Endodermal cell (in vitro differentiated cells): Measurements from ENCODE around the gene FILIP1L. TPM values are rescaled to one million over a fixed set of nuclear protein-coding genes. Genes with fewer than 3 reads are reported as not detected.

Experiments used
- DNase-seq: peaks from one replicate; pipeline ENCODE4 v3.0.0-alpha.2; 2017
- H3K27ac ChIP-seq: 2 replicates; pipeline ENCODE4 v1.5.1; 2013; ENCODE audit warnings: mild to moderate bottlenecking, low read depth, low read length, moderate library complexity
- H3K27me3 ChIP-seq: 2 replicates; pipeline ENCODE4 v1.6.1; 2013; ENCODE audit warnings: mild to moderate bottlenecking, low read length, moderate library complexity; ENCODE audit not compliant: insufficient read depth, control insufficient read depth, poor library complexity, severe bottlenecking
- H3K36me3 ChIP-seq: 2 replicates; pipeline ENCODE4 v1.7.0; 2013; ENCODE audit warnings: mild to moderate bottlenecking, low read length, moderate library complexity; ENCODE audit not compliant: control insufficient read depth, insufficient read depth
- H3K4me1 ChIP-seq: one replicate; pipeline ENCODE4 v1.7.0; 2013; ENCODE audit warnings: low read length; ENCODE audit not compliant: control insufficient read depth, insufficient read depth
- H3K4me3 ChIP-seq: 2 replicates; pipeline ENCODE4 v1.5.1; 2013; ENCODE audit warnings: mild to moderate bottlenecking, low read length, moderate library complexity
- H3K9ac ChIP-seq: 2 replicates; pipeline ENCODE4 v1.6.1; 2013; ENCODE audit warnings: mild to moderate bottlenecking, low read length, moderate library complexity; ENCODE audit not compliant: poor library complexity, severe bottlenecking; ENCODE audit errors: extremely low read depth
- H3K9me3 ChIP-seq: 2 replicates; pipeline ENCODE4 v1.6.1; 2013; ENCODE audit warnings: mild to moderate bottlenecking, low read length, moderate library complexity; ENCODE audit not compliant: control insufficient read depth
- H3K27ac Mint-ChIP-seq: 2 replicates; pipeline ENCODE4 v1.8.0; 2020; ENCODE audit warnings: mixed read lengths
- H3K27me3 Mint-ChIP-seq: 2 replicates; pipeline ENCODE4 v1.8.0; 2021; ENCODE audit warnings: mild to moderate bottlenecking, mixed read lengths; ENCODE audit not compliant: insufficient read depth
- H3K36me3 Mint-ChIP-seq: 2 replicates; pipeline ENCODE4 v1.8.0; 2020; ENCODE audit warnings: low read depth, mixed read lengths
- H3K4me1 Mint-ChIP-seq: 2 replicates; pipeline ENCODE4 v1.8.0; 2020; ENCODE audit warnings: mixed read lengths
- H3K4me3 Mint-ChIP-seq: 2 replicates; pipeline ENCODE4 v1.8.0; 2020; ENCODE audit warnings: mild to moderate bottlenecking, moderate library complexity, mixed read lengths
- H3K9me3 Mint-ChIP-seq: 2 replicates; pipeline ENCODE4 v1.8.0; 2020; ENCODE audit warnings: mild to moderate bottlenecking, mixed read lengths
- WGBS, 2 experiments: methylation state at CpG; one replicate each; pipeline versions ENCODE4 v1.1.5 to v1.1.7; 2013; ENCODE audit warnings: missing lambda C conversion rate in 2 of 2, mixed read lengths in 1 of 2; ENCODE audit not compliant: insufficient coverage in 1 of 2, insufficient read length in 1 of 2; 5-methylcytosine and 5-hydroxymethylcytosine counted together
- total RNA-seq, 2 donors: library from RNA; stranded (reverse); fragmentation: NEBNext Ultra II Directional in 1 of 2; extraction: Animal tissue kit (Norgen Biotek cat#: 25700) in 1 of 2; gene quantifications; 2 replicates in 1 of 2; 3 replicates in 1 of 2; pipeline ENCODE4 v1.2.1, GENCODE V29; 2021
- TF ChIP-seq, protein P1 (sequence below): fragments of 200-600 bp; sonication (generic); conservative IDR thresholded peaks from 2 replicates; pipeline ENCODE4 v1.5.0; 2021; ENCODE audit warnings: antibody characterized with exemption, mild to moderate bottlenecking

FILIP1L gene
- total RNA-seq, 2 donors from 2014 or later, result 0.84 to 2.5 TPM

DNA sequence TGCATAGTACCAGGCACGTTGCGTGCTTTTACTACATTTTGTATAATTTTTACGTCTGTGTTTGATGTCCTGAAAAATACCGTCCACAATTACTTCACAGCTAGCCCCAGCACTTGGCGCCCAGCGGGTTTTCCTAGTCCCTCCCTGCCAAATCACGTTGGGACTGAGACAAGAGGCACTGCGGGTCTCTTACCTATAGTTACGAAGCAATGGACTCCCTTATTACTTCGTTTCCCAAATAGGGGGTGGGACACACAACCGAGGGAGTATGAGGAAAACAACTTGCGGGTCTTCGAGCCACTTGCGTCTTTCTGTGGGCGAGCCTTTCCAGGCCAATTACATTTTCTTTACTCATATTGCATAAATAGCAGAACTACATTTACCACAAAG is 297.3 kb downstream of the FILIP1L start:
- H3K27ac Mint-ChIP-seq, result peak overlapping the region; percentile 100
- Histone ChIP-seq H3K27ac (no peak overlapping the region), H3K9me3 (no peaks in the 10 kb centered on the region), H3K4me1 (peaks cover 6% of the 10 kb centered on the region), H3K4me3 (peak overlapping the region; percentile 85), H3K36me3 (no peaks in the 10 kb centered on the region), H3K27me3 (no peaks in the 10 kb centered on the region), H3K9ac (peak overlapping the region; percentile 69)
- no peaks in the 10 kb centered on the region for H3K36me3 Mint-ChIP-seq
- TF ChIP-seq, protein P1, sequence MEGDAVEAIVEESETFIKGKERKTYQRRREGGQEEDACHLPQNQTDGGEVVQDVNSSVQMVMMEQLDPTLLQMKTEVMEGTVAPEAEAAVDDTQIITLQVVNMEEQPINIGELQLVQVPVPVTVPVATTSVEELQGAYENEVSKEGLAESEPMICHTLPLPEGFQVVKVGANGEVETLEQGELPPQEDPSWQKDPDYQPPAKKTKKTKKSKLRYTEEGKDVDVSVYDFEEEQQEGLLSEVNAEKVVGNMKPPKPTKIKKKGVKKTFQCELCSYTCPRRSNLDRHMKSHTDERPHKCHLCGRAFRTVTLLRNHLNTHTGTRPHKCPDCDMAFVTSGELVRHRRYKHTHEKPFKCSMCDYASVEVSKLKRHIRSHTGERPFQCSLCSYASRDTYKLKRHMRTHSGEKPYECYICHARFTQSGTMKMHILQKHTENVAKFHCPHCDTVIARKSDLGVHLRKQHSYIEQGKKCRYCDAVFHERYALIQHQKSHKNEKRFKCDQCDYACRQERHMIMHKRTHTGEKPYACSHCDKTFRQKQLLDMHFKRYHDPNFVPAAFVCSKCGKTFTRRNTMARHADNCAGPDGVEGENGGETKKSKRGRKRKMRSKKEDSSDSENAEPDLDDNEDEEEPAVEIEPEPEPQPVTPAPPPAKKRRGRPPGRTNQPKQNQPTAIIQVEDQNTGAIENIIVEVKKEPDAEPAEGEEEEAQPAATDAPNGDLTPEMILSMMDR, result no peak
- DNase-seq, result no peak
- 9 to 17% methylated on average over 8 to 15 of the region's 15 CpGs for WGBS, 2 experiments
- no peaks in the 10 kb centered on the region for H3K27me3 Mint-ChIP-seq
- H3K4me1 Mint-ChIP-seq, result peaks cover 8% of the 10 kb centered on the region
- H3K9me3 Mint-ChIP-seq, result no peaks in the 10 kb centered on the region
- H3K4me3 Mint-ChIP-seq, result peak overlapping the region; percentile 85

GRCh38 chr3:99810403-99810802 is 303.9 kb downstream of the FILIP1L start:
- no peak for DNase-seq
- TF ChIP-seq, protein P1, result no peak
- H3K27me3 ChIP-seq, result no peaks in the 10 kb centered on the region
- H3K4me3 Mint-ChIP-seq, result no peak overlapping the region
- H3K27me3 Mint-ChIP-seq, result no peaks in the 10 kb centered on the region
- H3K9me3 Mint-ChIP-seq, result peaks cover 17% of the 10 kb centered on the region
- H3K4me1 Mint-ChIP-seq, result no peaks in the 10 kb centered on the region
- no peak overlapping the region for H3K9ac ChIP-seq
- peaks cover 5% of the 10 kb centered on the region for H3K36me3 Mint-ChIP-seq
- H3K36me3 ChIP-seq, result no peaks in the 10 kb centered on the region
- H3K27ac ChIP-seq, result no peak overlapping the region
- 86 to 89% methylated on average over 1 of the region's 1 CpG for WGBS, 2 experiments
- no peaks in the 10 kb centered on the region for H3K4me1 ChIP-seq
- no peak overlapping the region for H3K4me3 ChIP-seq
- peaks cover 19% of the 10 kb centered on the region for H3K9me3 ChIP-seq
- H3K27ac Mint-ChIP-seq, result no peak overlapping the region

GRCh38 chr3:99809565-99809964 is 304.7 kb downstream of the FILIP1L start:
- no peaks in the 10 kb centered on the region for H3K36me3 ChIP-seq

More at GRCh38 chr3:99809565-99809964, 304.7 kb downstream of the FILIP1L start:
- WGBS, 2 experiments, result 85 to 100% methylated on average over 1 to 2 of the region's 2 CpGs
- DNase-seq, result no peak
- Histone ChIP-seq H3K4me3 (no peak overlapping the region), H3K9ac (no peak overlapping the region), H3K27me3 (no peaks in the 10 kb centered on the region), H3K27ac (no peak overlapping the region), H3K9me3 (peaks cover 27% of the 10 kb centered on the region), H3K4me1 (no peaks in the 10 kb centered on the region)
- TF ChIP-seq, protein P1, result no peak
- H3K9me3 Mint-ChIP-seq, result peaks cover 25% of the 10 kb centered on the region
- no peak overlapping the region for H3K4me3 Mint-ChIP-seq
- no peaks in the 10 kb centered on the region for H3K27me3 Mint-ChIP-seq
- no peaks in the 10 kb centered on the region for H3K4me1 Mint-ChIP-seq
- no peak overlapping the region for H3K27ac Mint-ChIP-seq
- peaks cover 6% of the 10 kb centered on the region for H3K36me3 Mint-ChIP-seq
